ENCODE data around the gene RARB. TPM values are rescaled to one million over a fixed set of nuclear protein-coding genes. Genes with fewer than 3 reads are reported as not detected.

RARB gene
- total RNA-seq, 1 donor from 2014 or later = 15.2 TPM

- no peak for ATAC-seq
- intact Hi-C loops (cut with DNase I) = no loop called here
- no peak for DNase-seq (ENCODE audit: low spot score)
These were observed 135.5 kb downstream of the RARB start for GRCh38 chr3:25563601-25564000.

GRCh38 chr3:25564075-25564474 is 136.0 kb downstream of the RARB start:
- intact Hi-C loops (cut with DNase I) = no loop called here
- ATAC-seq = no peak
- DNase-seq (ENCODE audit: low spot score) = no peak

- DNase-seq (ENCODE audit: low spot score) (no peak), ATAC-seq (no peak)
- intact Hi-C loops (cut with DNase I) = no loop called here
These were observed 137.7 kb downstream of the RARB start for GRCh38 chr3:25565807-25566206.

GRCh38 chr3:25566358-25566920 is 138.4 kb downstream of the RARB start:
- ATAC-seq (no peak), DNase-seq (ENCODE audit: low spot score) (no peak)
- intact Hi-C loops (cut with DNase I) = no loop called here

GRCh38 chr3:25567388-25567787 is 139.3 kb downstream of the RARB start:
- intact Hi-C loops (cut with DNase I) = no loop called here
- ATAC-seq (no peak), DNase-seq (ENCODE audit: low spot score) (no peak)

GRCh38 chr3:25567806-25568524 is 139.9 kb downstream of the RARB start:
- ATAC-seq = no peak
- DNase-seq (ENCODE audit: low spot score) = no peak
- intact Hi-C loops (cut with DNase I) = no loop called here

- no peak for ATAC-seq
- intact Hi-C loops (cut with DNase I) = no loop called here
These were observed 140.5 kb downstream of the RARB start for GRCh38 chr3:25568525-25569078.

GRCh38 chr3:25571285-25571684 is 143.2 kb downstream of the RARB start:
- ATAC-seq (no peak), DNase-seq (ENCODE audit: low spot score) (no peak)
- intact Hi-C loops (cut with DNase I) = no loop called here

More at GRCh38 chr3:25568525-25569078, 140.5 kb downstream of the RARB start:
- no peak for DNase-seq (ENCODE audit: low spot score)

- DNase-seq (ENCODE audit: low spot score) = no peak
- ATAC-seq = no peak
- intact Hi-C loops (cut with DNase I) = no loop called here
These were observed 144.3 kb downstream of the RARB start for GRCh38 chr3:25572336-25572735.

GRCh38 chr3:25572919-25573385 is 144.9 kb downstream of the RARB start:
- intact Hi-C loops (cut with DNase I) = no loop called here
- DNase-seq (ENCODE audit: low spot score) (no peak), ATAC-seq (peak; percentile 58)

- intact Hi-C loops (cut with DNase I) = no loop called here
- ATAC-seq (peak; percentile 28), DNase-seq (ENCODE audit: low spot score) (no peak)
These were observed 145.5 kb downstream of the RARB start for GRCh38 chr3:25573386-25574171.

GRCh38 chr3:25574172-25574765 is 146.2 kb downstream of the RARB start:
- intact Hi-C loops (cut with DNase I) = no loop called here
- ATAC-seq = no peak

GRCh38 chr3:25575001-25575400 is 146.9 kb downstream of the RARB start:
- DNase-seq (ENCODE audit: low spot score) (no peak), ATAC-seq (no peak)
- intact Hi-C loops (cut with DNase I) = no loop called here

More at GRCh38 chr3:25574172-25574765, 146.2 kb downstream of the RARB start:
- DNase-seq (ENCODE audit: low spot score) = no peak

GRCh38 chr3:25576146-25576545 is 148.1 kb downstream of the RARB start:
- DNase-seq (ENCODE audit: low spot score) = no peak
- intact Hi-C loops (cut with DNase I) = no loop called here
- ATAC-seq = no peak

GRCh38 chr3:25576831-25577454 is 148.9 kb downstream of the RARB start:
- DNase-seq (ENCODE audit: low spot score) = no peak
- no peak for ATAC-seq
- intact Hi-C loops (cut with DNase I) = no loop called here

- intact Hi-C loops (cut with DNase I) = no loop called here
- DNase-seq (ENCODE audit: low spot score) = no peak
- ATAC-seq = no peak
These were observed 150.0 kb downstream of the RARB start for GRCh38 chr3:25578059-25578458.

GRCh38 chr3:25580534-25580933 is 152.5 kb downstream of the RARB start:
- intact Hi-C loops (cut with DNase I) = no loop called here
- no peak for DNase-seq (ENCODE audit: low spot score)
- no peak for ATAC-seq

- ATAC-seq (no peak), DNase-seq (ENCODE audit: low spot score) (no peak)
- intact Hi-C loops (cut with DNase I) = no loop called here
These were observed 153.3 kb downstream of the RARB start for GRCh38 chr3:25581335-25581734.

- intact Hi-C loops (cut with DNase I) = no loop called here
- DNase-seq (ENCODE audit: low spot score) = no peak
- ATAC-seq = no peak
These were observed 153.8 kb downstream of the RARB start for GRCh38 chr3:25581823-25582222.

Data from sciatic nerve (tissue), 2 donors.